SK-N-DZ (cell line): Measurements from ENCODE around the gene TRPM3.
A peak's percentile ranks its signal among the peaks of the same experiment; 100 is the strongest.

ENCODE experiments used
- DNase-seq: peaks from one replicate; pipeline ENCODE4 v3.0.0-alpha.2; 2015; ENCODE audit warnings: low spot score

TRPM3 gene

GRCh38 chr9:70949239-70949638, 172.2 kb downstream of the TRPM3 start:
- DNase-seq = no peak

GRCh38 chr9:70948744-70949143, 172.7 kb downstream of the TRPM3 start:
- no peak for DNase-seq

GRCh38 chr9:70947511-70947910, 173.9 kb downstream of the TRPM3 start:
- no peak for DNase-seq

- no peak for DNase-seq
Measured at GRCh38 chr9:70947086-70947485, 174.3 kb downstream of the TRPM3 start.

GRCh38 chr9:70945301-70945700, 176.1 kb downstream of the TRPM3 start:
- no peak for DNase-seq

- no peak for DNase-seq
Measured at GRCh38 chr9:70941191-70941590, 180.2 kb downstream of the TRPM3 start.

- no peak for DNase-seq
Measured at GRCh38 chr9:70940605-70941004, 180.8 kb downstream of the TRPM3 start.

- no peak for DNase-seq
Measured at GRCh38 chr9:70936536-70936935, 184.9 kb downstream of the TRPM3 start.

- DNase-seq = no peak
Measured at GRCh38 chr9:70935856-70936255, 185.6 kb downstream of the TRPM3 start.

GRCh38 chr9:70934642-70935041, 186.8 kb downstream of the TRPM3 start:
- DNase-seq = no peak

- no peak for DNase-seq
Measured at GRCh38 chr9:70933321-70933720, 188.1 kb downstream of the TRPM3 start.

- DNase-seq = no peak
Measured at GRCh38 chr9:70932097-70932496, 189.3 kb downstream of the TRPM3 start.

GRCh38 chr9:70927530-70927929, 193.9 kb downstream of the TRPM3 start:
- no peak for DNase-seq

GRCh38 chr9:70924895-70925547, 196.4 kb downstream of the TRPM3 start:
- DNase-seq = peak; percentile 79

GRCh38 chr9:70924380-70924779, 197.0 kb downstream of the TRPM3 start:
- no peak for DNase-seq

- no peak for DNase-seq
Measured at GRCh38 chr9:70923961-70924360, 197.5 kb downstream of the TRPM3 start.

GRCh38 chr9:70921136-70921535, 200.3 kb downstream of the TRPM3 start:
- DNase-seq = no peak

- DNase-seq = no peak
Measured at GRCh38 chr9:70917277-70917676, 204.1 kb downstream of the TRPM3 start.

- DNase-seq = no peak
Measured at GRCh38 chr9:70911791-70912190, 209.6 kb downstream of the TRPM3 start.

- no peak for DNase-seq
Measured at GRCh38 chr9:70910598-70910997, 210.8 kb downstream of the TRPM3 start.

- no peak for DNase-seq
Measured at GRCh38 chr9:70902692-70903131, 218.7 kb downstream of the TRPM3 start.

- no peak for DNase-seq
Measured at GRCh38 chr9:70902171-70902570, 219.2 kb downstream of the TRPM3 start.

- DNase-seq = no peak
Measured at GRCh38 chr9:70901746-70902145, 219.7 kb downstream of the TRPM3 start.

GRCh38 chr9:70901013-70901412, 220.4 kb downstream of the TRPM3 start:
- DNase-seq = no peak
